ENCODE results near the gene MBD2. TPM values are rescaled to one million over a fixed set of nuclear protein-coding genes. Genes with fewer than 3 reads are reported as not detected.

MBD2 gene
- total and polyA plus RNA-seq, 2 of the 8 experiments (the other 6 are each of a cell fraction or from before 2014, with no cell fraction given) = 36.2 to 52.7 TPM

DNA sequence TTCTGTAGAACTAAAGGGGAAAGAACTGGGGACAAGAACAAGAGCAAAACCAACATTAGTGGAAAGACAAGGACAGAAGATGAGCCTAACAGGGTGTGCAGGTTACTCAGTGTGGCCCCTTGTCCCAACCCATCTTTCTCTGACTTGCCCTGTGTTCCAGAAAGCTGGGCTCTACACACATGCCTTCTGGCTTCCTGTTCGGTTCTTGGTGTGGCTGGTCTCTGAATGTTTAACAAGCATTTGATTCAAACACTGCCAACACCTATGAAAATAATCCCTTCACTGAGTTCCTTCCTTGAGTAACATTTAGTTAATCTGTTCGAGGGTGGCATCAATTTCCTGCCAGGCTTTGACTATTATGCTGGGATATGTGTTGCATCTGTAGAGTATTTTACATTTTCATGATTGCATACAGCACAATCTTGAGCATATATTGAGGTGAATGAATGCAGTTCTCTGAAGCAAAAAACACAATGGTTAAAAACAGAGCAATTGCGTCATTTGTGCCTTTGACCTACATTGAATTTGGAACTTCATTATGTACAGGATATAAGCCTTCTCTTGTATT is 83.3 kb downstream of the MBD2 start:
- H3K79me2 ChIP-seq (ENCODE audit: control insufficient read depth in 1 of 2, insufficient read depth in 2 of 2, low read length in 2 of 2) = no peaks in the 10 kb centered on the region
- H2AK5ac ChIP-seq (ENCODE audit: low read depth, low read length) = no peak overlapping the region
- H3K14ac ChIP-seq (ENCODE audit: insufficient read length) = no peak overlapping the region
- no peaks in the 10 kb centered on the region for H3K79me1 ChIP-seq (ENCODE audit: low read depth, low read length)
- H4K91ac ChIP-seq (replicated peaks; ENCODE audit: insufficient read length, low read length) = no peak overlapping the region
- no peak for DNase-seq (ENCODE audit: low read depth in 1 of 2, low spot score in 2 of 2)
- no peak for FAIRE-seq
- no peaks in the 10 kb centered on the region; a peak in 2 of 8 replicates for H3K36me3 ChIP-seq (ENCODE audit: control insufficient read depth in 2 of 4, insufficient read depth in 4 of 4, low read length in 3 of 4)
- H4K8ac ChIP-seq (ENCODE audit: extremely low read depth, insufficient read depth, low read length) = no peak overlapping the region
- ChIA-PET POLR2A (ENCODE audit: partially characterized antibody) (no interaction called here), CTCF (ENCODE audit: partially characterized antibody) (interaction anchor here (0.6 to 0.7 kb wide), 2 partner anchors 485 to 661 kb away, joined by 3 read pairs; no protein-coding TSS in a partner anchor)
- no peak overlapping the region for H2BK20ac ChIP-seq (ENCODE audit: low read length)
- no peak overlapping the region for H3K56ac ChIP-seq (replicated peaks; ENCODE audit: insufficient read length, low read depth, low read length)
- H3K4me3 ChIP-seq (ENCODE audit: extremely low read depth in 1 of 4, insufficient read depth in 2 of 4, low read depth in 3 of 4, low read length in 4 of 4) = no peak overlapping the region
- no peak overlapping the region for H2BK120ac ChIP-seq (replicated peaks; ENCODE audit: low read depth, low read length)
- no peaks in the 10 kb centered on the region for H3K23me2 ChIP-seq (ENCODE audit: low read depth, low read length)
- no peak overlapping the region for H2BK12ac ChIP-seq (ENCODE audit: low read depth, low read length)
- no peaks in the 10 kb centered on the region for H3K4me1 ChIP-seq (replicated peaks in 1 of 4; ENCODE audit: control insufficient read depth in 3 of 4, insufficient read depth in 4 of 4, low read length in 3 of 4)
- no peak overlapping the region for H3K27ac ChIP-seq (ENCODE audit: low read depth, low read length)
- H2BK15ac ChIP-seq (ENCODE audit: low read length) = no peak overlapping the region
- no peak overlapping the region for H3K4me2 ChIP-seq (ENCODE audit: insufficient read depth in 1 of 2, low read depth in 2 of 2, low read length in 2 of 2)
- H3K9me3 ChIP-seq (ENCODE audit: insufficient read depth in 2 of 2, low read depth in 1 of 2, low read length in 1 of 2) = peaks cover 8 to 11% of the 10 kb centered on the region in 2 experiments; a peak in 3 of 4 replicates
- no peaks in the 10 kb centered on the region for H3K27me3 ChIP-seq (replicated peaks in 1 of 4; ENCODE audit: control insufficient read depth in 3 of 4, extremely low read depth in 1 of 4, insufficient read depth in 3 of 4, low read length in 3 of 4)
- H3K18ac ChIP-seq (ENCODE audit: extremely low read depth, low read length) = no peak overlapping the region
- no peaks in the 10 kb centered on the region for H4K20me1 ChIP-seq (replicated peaks in 1 of 2; ENCODE audit: control insufficient read depth in 1 of 2, insufficient read depth in 2 of 2, low read length in 2 of 2)
- H2AFZ ChIP-seq (ENCODE audit: low read length) = no peak overlapping the region
- 92% methylated on average over 3 of the region's 3 CpGs; no CpG with 5 or more reads in 1 of the 2 experiments for WGBS, 2 experiments (ENCODE audit: extremely low coverage in 1 of 2, insufficient coverage in 1 of 2, insufficient read length in 1 of 2, insufficient replicate concordance in 2 of 2, low coverage in 1 of 2, low lambda C conversion rate in 2 of 2, missing lambda C conversion rate in 1 of 2)
- no peak overlapping the region for H2BK5ac ChIP-seq (ENCODE audit: low read depth, low read length)
- H3K4ac ChIP-seq (replicated peaks; ENCODE audit: insufficient read length, low read depth, low read length) = no peak overlapping the region
- H4K5ac ChIP-seq (ENCODE audit: insufficient read length, low read depth, low read length) = no peak overlapping the region
- H3K23ac ChIP-seq (ENCODE audit: insufficient read length) = no peak overlapping the region
- H3K9ac ChIP-seq (replicated peaks in 1 of 4; ENCODE audit: extremely low read depth in 1 of 4, low read depth in 3 of 4, low read length in 3 of 4) = no peak overlapping the region
- no peak for TF ChIP-seq PHF8 (conservative IDR thresholded peaks at IDR 0.05; ENCODE audit: low read depth, low read length)

All from H1 (cell line).